Gastroesophageal sphincter (tissue), 2 donors: Measurements from ENCODE around the gene STK32B.

Source experiments
- EP300 ChIP-seq: sonication (generic); formaldehyde crosslinking; IDR thresholded peaks from one replicate; pipeline ENCODE4 v1.6.1; 2017; ENCODE audit warnings: antibody characterized with exemption, mild to moderate bottlenecking
- POLR2A ChIP-seq, 2 donors: fragments of 450-650 bp; IDR thresholded peaks; one replicate each; pipeline ENCODE4 v1.6.1; 2017; ENCODE audit warnings: antibody characterized with exemption in 2 of 2, mild to moderate bottlenecking in 2 of 2, moderate library complexity in 1 of 2

DNA sequence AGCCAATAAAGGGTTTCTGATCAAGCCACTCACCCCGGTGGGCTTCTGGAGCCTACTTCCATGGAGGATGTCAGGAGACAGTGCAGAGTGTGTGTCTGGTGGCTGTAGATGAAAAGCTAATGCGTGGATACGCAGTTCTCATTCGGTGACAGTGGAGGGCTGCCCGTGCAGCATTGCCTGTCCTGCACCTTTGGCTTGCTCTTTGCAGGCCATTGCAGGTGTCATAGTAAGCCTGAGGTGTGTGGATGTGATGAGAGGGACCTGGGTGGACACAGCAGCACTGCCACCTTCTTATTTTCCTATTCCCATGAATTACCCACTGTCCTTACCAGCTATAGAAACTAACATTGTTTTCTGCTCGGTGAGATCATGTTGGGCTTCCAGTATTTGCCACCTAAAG is 101.2 kb downstream of the STK32B start:
- TF ChIP-seq EP300, result no peak
- no peak for TF ChIP-seq POLR2A (IDR thresholded peaks at IDR 0.05)
